SK-N-SH treated with all-trans-retinoic acid at 6 μM for 48 hours (cell line): ENCODE data around the gene NR5A2.

Source experiments
- ATAC-seq: fragments of 200-7000 bp; cut with Tn5 transposase; 3 replicates; pipeline ENCODE4 v1.9.1; 2020; ENCODE audit warnings: mild to moderate bottlenecking, moderate library complexity
- ARNTL ChIP-seq: fragments of 450-650 bp; formaldehyde crosslinking; IDR thresholded peaks from 2 replicates; pipeline ENCODE4 v1.5.0; 2020; ENCODE audit warnings: low read depth, mild to moderate bottlenecking, moderate library complexity, borderline replicate concordance
- BACH2 ChIP-seq: fragments of 250-450 bp; sonication (Bioruptor Pico); IDR thresholded peaks from 2 replicates; pipeline ENCODE4 v1.9.0; 2021; ENCODE audit warnings: mild to moderate bottlenecking, borderline replicate concordance
- ESRRG ChIP-seq: fragments of 250-450 bp; sonication (Bioruptor Pico); IDR thresholded peaks from 2 replicates; pipeline ENCODE4 v1.6.1; 2021; ENCODE audit warnings: mild to moderate bottlenecking
- GLIS3 ChIP-seq: fragments of 250-450 bp; sonication (Bioruptor Pico); IDR thresholded peaks from 2 replicates; pipeline ENCODE4 v1.5.0; 2020; ENCODE audit warnings: mild to moderate bottlenecking, moderate library complexity
- ISL1 ChIP-seq: fragments of 250-450 bp; sonication (Bioruptor Pico); IDR thresholded peaks from 2 replicates; pipeline ENCODE4 v2.1.2; 2022; ENCODE audit warnings: mild to moderate bottlenecking, moderate library complexity
- OSR1 ChIP-seq: fragments of 250-450 bp; sonication (Bioruptor Pico); IDR thresholded peaks from 2 replicates; pipeline ENCODE4 v1.8.0; 2022; ENCODE audit warnings: moderate library complexity, mild to moderate bottlenecking, inconsistent platforms
- PPARA ChIP-seq: fragments of 250-450 bp; sonication (Bioruptor Pico); IDR thresholded peaks from 2 replicates; pipeline ENCODE4 v1.5.0; 2020; ENCODE audit warnings: mild to moderate bottlenecking, borderline replicate concordance
- RARB ChIP-seq: fragments of 250-450 bp; sonication (Bioruptor Pico); IDR thresholded peaks from 2 replicates; pipeline ENCODE4 v1.8.0; 2021; ENCODE audit warnings: mild to moderate bottlenecking, moderate library complexity
- SNAI2 ChIP-seq: fragments of 250-450 bp; sonication (Bioruptor Pico); IDR thresholded peaks from 2 replicates; pipeline ENCODE4 v1.5.0; 2020; ENCODE audit warnings: mild to moderate bottlenecking, moderate library complexity
- TOX ChIP-seq: fragments of 250-450 bp; sonication (Bioruptor Pico); IDR thresholded peaks from 2 replicates; pipeline ENCODE4 v1.8.0; 2021; ENCODE audit warnings: mild to moderate bottlenecking, moderate library complexity, borderline replicate concordance
- ZC3H10 ChIP-seq: fragments of 250-450 bp; sonication (Bioruptor Pico); IDR thresholded peaks from 2 replicates; pipeline ENCODE4 v1.5.1; 2021; ENCODE audit warnings: mild to moderate bottlenecking, moderate library complexity
- ZFP3 ChIP-seq: fragments of 250-450 bp; sonication (Bioruptor Pico); IDR thresholded peaks from 2 replicates; pipeline ENCODE4 v1.5.0; 2020; ENCODE audit warnings: mild to moderate bottlenecking, moderate library complexity
- ZFP30 ChIP-seq: fragments of 450-650 bp; formaldehyde crosslinking; IDR thresholded peaks from 2 replicates; pipeline ENCODE4 v1.5.0; 2022; ENCODE audit warnings: mild to moderate bottlenecking, moderate library complexity
- ZNF565 ChIP-seq: fragments of 450-650 bp; formaldehyde crosslinking; conservative IDR thresholded peaks from 2 replicates; pipeline ENCODE4 v1.5.0; 2020; ENCODE audit warnings: low read depth, mild to moderate bottlenecking, moderate library complexity
- ZNF8 ChIP-seq: fragments of 450-650 bp; formaldehyde crosslinking; IDR thresholded peaks from 2 replicates; pipeline ENCODE4 v1.5.0; 2020; ENCODE audit warnings: mild to moderate bottlenecking, moderate library complexity
- TF ChIP-seq, protein P1 (sequence below): fragments of 250-450 bp; sonication (Bioruptor Pico); IDR thresholded peaks from 2 replicates; pipeline ENCODE4 v1.5.1; 2021; ENCODE audit warnings: mild to moderate bottlenecking, moderate library complexity
- TF ChIP-seq, protein P2 (sequence below): fragments of 250-450 bp; sonication (Bioruptor Pico); IDR thresholded peaks from 2 replicates; pipeline ENCODE4 v1.8.0; 2020; ENCODE audit warnings: mild to moderate bottlenecking, moderate library complexity, borderline replicate concordance
- TF ChIP-seq, protein P3 (sequence below): fragments of 250-450 bp; sonication (Bioruptor Pico); IDR thresholded peaks from 2 replicates; pipeline ENCODE4 v1.8.0; 2021; ENCODE audit warnings: low read depth, mild to moderate bottlenecking, moderate library complexity, borderline replicate concordance
- TF ChIP-seq, protein P4 (sequence below): fragments of 250-450 bp; sonication (Bioruptor Pico); IDR thresholded peaks from 2 replicates; pipeline ENCODE4 v1.5.0; 2020; ENCODE audit warnings: mild to moderate bottlenecking, moderate library complexity

NR5A2 gene

DNA sequence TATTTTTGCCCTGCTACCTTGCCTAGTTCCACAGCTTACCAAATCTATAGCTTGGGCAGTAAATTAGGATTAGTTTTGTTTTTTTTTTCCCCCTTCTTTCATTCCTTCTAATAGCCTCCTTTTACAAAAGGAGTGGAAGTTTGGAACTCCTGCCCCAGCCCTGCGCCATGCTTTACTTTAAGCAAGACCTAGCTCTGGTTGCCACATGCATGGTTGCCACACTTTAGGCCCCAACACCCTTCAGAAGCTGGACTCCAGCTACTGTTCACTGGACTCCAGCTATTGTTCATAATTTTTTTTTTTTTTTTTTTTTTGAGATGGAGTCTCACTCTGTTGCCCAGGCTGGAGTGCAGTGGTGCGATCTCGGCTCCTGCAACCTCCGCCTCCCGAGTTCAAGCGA lies 115.8 kb downstream of the NR5A2 start:
- TF ChIP-seq TOX (CRISPR knock-in tag) (no peak), GLIS3 (CRISPR knock-in tag) (no peak), PPARA (CRISPR knock-in tag) (no peak), RARB (CRISPR knock-in tag) (no peak), ISL1 (no peak), ZFP3 (CRISPR knock-in tag) (no peak), ZC3H10 (CRISPR knock-in tag) (no peak), BACH2 (CRISPR knock-in tag) (no peak)
- TF ChIP-seq, protein P1, sequence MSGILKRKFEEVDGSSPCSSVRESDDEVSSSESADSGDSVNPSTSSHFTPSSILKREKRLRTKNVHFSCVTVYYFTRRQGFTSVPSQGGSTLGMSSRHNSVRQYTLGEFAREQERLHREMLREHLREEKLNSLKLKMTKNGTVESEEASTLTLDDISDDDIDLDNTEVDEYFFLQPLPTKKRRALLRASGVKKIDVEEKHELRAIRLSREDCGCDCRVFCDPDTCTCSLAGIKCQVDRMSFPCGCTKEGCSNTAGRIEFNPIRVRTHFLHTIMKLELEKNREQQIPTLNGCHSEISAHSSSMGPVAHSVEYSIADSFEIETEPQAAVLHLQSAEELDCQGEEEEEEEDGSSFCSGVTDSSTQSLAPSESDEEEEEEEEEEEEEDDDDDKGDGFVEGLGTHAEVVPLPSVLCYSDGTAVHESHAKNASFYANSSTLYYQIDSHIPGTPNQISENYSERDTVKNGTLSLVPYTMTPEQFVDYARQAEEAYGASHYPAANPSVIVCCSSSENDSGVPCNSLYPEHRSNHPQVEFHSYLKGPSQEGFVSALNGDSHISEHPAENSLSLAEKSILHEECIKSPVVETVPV (CRISPR knock-in tag), result no peak
- TF ChIP-seq, protein P2, sequence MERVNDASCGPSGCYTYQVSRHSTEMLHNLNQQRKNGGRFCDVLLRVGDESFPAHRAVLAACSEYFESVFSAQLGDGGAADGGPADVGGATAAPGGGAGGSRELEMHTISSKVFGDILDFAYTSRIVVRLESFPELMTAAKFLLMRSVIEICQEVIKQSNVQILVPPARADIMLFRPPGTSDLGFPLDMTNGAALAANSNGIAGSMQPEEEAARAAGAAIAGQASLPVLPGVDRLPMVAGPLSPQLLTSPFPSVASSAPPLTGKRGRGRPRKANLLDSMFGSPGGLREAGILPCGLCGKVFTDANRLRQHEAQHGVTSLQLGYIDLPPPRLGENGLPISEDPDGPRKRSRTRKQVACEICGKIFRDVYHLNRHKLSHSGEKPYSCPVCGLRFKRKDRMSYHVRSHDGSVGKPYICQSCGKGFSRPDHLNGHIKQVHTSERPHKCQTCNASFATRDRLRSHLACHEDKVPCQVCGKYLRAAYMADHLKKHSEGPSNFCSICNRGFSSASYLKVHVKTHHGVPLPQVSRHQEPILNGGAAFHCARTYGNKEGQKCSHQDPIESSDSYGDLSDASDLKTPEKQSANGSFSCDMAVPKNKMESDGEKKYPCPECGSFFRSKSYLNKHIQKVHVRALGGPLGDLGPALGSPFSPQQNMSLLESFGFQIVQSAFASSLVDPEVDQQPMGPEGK, result no peak
- ATAC-seq, result no peak

DNA sequence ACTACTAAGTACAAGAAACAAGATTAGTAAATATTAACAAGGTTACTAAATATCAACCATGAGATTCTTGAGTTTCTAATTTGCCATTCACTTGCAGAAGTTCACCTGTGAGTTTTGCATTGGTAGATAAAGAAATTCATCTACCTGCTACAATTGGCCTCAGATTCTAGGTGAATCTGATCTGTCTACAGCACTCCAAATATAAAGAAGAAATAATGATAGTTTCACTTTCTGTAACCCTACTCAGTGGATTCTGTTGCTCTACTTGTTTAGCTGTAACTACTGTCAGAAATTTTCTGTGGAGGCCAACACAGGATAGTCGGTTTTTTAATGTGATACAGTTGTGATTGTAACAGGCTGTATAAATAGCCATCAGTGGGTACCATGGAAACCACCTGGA lies 118.6 kb downstream of the NR5A2 start:
- no peak for TF ChIP-seq RARB (CRISPR knock-in tag)
- TF ChIP-seq, protein P3, sequence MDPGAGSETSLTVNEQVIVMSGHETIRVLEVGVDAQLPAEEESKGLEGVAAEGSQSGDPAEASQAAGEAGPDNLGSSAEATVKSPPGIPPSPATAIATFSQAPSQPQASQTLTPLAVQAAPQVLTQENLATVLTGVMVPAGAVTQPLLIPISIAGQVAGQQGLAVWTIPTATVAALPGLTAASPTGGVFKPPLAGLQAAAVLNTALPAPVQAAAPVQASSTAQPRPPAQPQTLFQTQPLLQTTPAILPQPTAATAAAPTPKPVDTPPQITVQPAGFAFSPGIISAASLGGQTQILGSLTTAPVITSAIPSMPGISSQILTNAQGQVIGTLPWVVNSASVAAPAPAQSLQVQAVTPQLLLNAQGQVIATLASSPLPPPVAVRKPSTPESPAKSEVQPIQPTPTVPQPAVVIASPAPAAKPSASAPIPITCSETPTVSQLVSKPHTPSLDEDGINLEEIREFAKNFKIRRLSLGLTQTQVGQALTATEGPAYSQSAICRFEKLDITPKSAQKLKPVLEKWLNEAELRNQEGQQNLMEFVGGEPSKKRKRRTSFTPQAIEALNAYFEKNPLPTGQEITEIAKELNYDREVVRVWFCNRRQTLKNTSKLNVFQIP (CRISPR knock-in tag), result no peak
- no peak for TF ChIP-seq ESRRG
- no peak for TF ChIP-seq TOX (CRISPR knock-in tag)
- no peak for ATAC-seq

DNA sequence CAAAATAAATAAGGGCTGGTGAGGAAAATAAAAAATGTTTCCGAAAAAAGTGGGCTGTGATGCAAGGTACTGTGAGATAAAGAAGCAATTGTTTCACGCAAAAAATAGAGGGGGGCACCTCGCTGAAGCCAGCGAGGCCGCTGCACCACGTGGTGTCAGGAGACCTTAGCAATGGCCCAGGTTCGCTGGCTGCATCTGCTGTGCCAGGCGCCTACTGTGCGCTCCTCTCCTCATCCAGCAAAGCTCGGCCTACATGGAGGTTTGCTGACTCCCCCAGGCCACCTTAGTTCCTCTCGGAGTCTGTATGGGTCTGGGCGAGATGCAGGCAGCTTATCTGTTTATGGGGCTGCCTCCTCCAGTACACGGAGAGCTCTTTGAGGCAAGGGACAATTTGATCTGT lies 119.6 kb downstream of the NR5A2 start:
- no peak for TF ChIP-seq ZNF565 (CRISPR knock-in tag)
- no peak for TF ChIP-seq ZFP3 (CRISPR knock-in tag)
- no peak for TF ChIP-seq ESRRG
- TF ChIP-seq OSR1 (CRISPR knock-in tag), result no peak
- TF ChIP-seq, protein P2, result no peak
- TF ChIP-seq, protein P1 (CRISPR knock-in tag), result no peak
- TF ChIP-seq TOX (CRISPR knock-in tag), result no peak
- no peak for TF ChIP-seq ZFP30
- no peak for TF ChIP-seq ZC3H10 (CRISPR knock-in tag)
- no peak for TF ChIP-seq BACH2 (CRISPR knock-in tag)
- TF ChIP-seq, protein P4, sequence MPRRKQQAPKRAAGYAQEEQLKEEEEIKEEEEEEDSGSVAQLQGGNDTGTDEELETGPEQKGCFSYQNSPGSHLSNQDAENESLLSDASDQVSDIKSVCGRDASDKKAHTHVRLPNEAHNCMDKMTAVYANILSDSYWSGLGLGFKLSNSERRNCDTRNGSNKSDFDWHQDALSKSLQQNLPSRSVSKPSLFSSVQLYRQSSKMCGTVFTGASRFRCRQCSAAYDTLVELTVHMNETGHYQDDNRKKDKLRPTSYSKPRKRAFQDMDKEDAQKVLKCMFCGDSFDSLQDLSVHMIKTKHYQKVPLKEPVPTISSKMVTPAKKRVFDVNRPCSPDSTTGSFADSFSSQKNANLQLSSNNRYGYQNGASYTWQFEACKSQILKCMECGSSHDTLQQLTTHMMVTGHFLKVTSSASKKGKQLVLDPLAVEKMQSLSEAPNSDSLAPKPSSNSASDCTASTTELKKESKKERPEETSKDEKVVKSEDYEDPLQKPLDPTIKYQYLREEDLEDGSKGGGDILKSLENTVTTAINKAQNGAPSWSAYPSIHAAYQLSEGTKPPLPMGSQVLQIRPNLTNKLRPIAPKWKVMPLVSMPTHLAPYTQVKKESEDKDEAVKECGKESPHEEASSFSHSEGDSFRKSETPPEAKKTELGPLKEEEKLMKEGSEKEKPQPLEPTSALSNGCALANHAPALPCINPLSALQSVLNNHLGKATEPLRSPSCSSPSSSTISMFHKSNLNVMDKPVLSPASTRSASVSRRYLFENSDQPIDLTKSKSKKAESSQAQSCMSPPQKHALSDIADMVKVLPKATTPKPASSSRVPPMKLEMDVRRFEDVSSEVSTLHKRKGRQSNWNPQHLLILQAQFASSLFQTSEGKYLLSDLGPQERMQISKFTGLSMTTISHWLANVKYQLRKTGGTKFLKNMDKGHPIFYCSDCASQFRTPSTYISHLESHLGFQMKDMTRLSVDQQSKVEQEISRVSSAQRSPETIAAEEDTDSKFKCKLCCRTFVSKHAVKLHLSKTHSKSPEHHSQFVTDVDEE (CRISPR knock-in tag), result no peak
- no peak for TF ChIP-seq SNAI2
- no peak for TF ChIP-seq ZNF8 (CRISPR knock-in tag)
- no peak for TF ChIP-seq ARNTL (CRISPR knock-in tag)
- no peak for ATAC-seq
